ENCODE measurements around the gene CNOT3.
"Not testable (repeated sequence)": the region's sequence is repeated elsewhere in the genome, so short reads cannot be mapped to it uniquely, and the experiment has no call there.

CNOT3 gene

DNA sequence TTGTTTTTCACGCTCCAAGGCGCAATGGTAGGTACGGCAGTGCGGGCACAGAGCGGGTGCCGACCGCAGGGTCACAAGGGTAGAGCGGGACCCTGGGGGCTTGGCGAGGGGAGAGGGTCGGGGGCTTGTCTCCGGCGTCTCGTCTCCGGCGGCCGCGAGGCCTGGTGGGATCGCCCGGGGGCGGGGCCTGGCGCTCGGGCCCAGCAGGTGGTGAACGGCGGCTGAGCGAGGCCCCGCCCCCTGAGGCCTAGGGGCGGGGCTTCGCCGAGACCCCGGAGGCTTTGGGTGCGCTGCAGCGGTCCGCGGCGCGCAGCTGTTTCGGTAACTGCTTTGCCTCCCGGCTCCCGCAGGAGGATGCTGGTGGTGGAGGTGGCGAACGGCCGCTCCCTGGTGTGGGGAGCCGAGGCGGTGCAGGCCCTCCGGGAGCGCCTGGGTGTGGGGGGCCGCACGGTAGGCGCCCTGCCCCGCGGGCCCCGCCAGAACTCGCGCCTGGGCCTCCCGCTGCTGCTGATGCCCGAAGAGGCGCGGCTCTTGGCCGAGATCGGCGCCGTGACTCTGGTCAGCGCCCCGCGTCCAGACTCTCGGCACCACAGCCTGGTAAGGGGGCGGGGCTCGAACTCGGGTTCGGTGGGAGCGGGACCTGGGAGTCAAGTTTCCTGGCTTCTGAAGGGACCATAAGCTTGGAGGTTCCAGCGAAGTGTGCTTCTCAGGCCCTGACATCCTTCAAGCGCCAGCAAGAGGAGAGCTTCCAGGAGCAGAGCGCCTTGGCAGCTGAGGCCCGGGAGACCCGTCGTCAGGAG is 53.6 kb downstream of the CNOT3 start, which contains the start of gene TSEN34:
TSS of gene TSEN34 (plus strand) at position 298 of the 800 bp plus-strand sequence. CDS start at position 355, 57 bp downstream.
- DNase-seq (ENCODE audit: low spot score): no peak

- no peak for DNase-seq (ENCODE audit: low spot score)
Observed at GRCh38 chr19:54191811-54192453, 54.4 kb downstream of the CNOT3 start.

- DNase-seq (ENCODE audit: low spot score): no peak
Observed at GRCh38 chr19:54193011-54193410, 55.4 kb downstream of the CNOT3 start.

GRCh38 chr19:54194463-54194862 is 56.9 kb downstream of the CNOT3 start:
- not testable (repeated sequence) for DNase-seq (ENCODE audit: low spot score)

DNA sequence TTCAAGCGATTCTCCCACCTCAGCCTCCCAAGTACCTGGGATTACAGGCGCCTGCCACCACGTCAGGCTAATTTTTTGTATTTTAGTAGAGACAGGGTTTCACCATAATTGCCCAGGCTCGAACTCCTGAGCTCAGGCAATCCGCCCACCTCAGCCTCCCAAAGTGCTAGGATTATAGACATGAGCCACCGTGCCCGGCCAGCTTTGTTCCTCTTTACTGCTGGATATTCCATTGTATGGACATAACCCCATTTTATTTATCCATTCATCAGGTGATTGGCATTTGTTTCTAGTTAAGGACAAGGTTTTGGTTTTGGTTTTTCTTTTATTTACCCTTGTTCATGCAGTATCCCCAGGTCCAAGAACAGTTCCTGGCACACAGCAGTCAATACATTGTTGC is 59.0 kb downstream of the CNOT3 start:
- DNase-seq (ENCODE audit: low spot score): no peak

DNA sequence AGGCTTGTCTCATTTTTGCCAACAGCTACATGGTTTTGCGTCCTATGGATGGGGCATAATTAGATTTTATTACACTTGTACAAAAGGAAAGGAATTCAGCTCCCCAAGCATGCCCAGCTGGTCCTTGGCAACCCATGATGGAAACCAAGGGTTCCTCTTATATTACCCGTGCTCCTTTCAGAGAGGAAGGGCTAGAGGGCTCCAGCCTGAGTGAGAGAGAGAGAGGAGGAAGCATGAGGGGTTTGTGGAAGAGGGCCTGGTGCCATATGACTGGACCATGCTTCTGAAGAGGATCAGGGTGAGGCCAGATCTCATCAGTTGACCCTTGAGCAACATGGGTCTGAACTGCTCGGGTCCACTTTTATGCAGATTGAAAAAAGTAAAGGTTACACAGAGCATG is 59.6 kb downstream of the CNOT3 start:
- DNase-seq (ENCODE audit: low spot score): no peak

DNA sequence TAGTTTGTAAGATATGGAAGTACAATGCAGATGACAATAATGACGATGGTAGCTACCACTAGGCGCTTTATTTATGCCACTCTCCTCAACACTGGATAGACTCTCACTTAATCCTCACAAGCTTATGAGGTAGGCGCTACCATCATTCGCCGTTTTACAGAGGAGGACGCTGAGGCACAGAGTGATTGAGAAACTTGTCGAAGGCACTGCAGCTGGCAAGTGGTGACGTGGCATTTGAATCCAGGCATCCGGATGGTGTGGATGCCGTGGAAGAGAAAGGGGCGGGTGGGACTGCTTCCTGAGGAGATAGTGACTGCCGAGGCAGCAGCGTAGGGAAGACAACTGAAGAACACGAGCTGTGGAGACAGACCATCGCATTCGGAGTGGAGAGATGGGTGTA is 61.8 kb downstream of the CNOT3 start:
- no peak for DNase-seq (ENCODE audit: low spot score)

DNA sequence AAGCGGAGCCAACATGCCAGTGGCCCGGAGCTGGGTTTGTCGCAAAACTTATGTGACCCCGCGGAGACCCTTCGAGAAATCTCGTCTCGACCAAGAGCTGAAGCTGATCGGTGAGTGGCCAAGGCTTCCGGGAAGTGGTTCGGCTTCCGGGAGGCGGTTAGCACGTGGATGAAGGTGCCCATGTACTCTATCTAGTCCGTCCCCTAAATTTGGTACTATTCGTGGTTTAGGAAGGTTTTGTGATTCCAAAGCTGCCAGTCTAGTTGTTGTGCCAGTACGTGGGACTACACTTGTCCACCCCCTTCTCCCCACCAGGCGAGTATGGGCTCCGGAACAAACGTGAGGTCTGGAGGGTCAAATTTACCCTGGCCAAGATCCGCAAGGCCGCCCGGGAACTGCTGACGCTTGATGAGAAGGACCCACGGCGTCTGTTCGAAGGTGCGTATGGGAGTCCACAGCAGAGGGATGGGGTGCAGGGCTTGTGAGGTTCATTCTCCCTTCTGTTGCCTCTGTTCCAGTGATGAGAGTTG is 63.7 kb downstream of the CNOT3 start:
- no peak for DNase-seq (ENCODE audit: low spot score)

GRCh38 chr19:54201980-54202379 is 64.4 kb downstream of the CNOT3 start:
- no peak for DNase-seq (ENCODE audit: low spot score)

GRCh38 chr19:54203151-54203611 is 65.6 kb downstream of the CNOT3 start:
- no peak for DNase-seq (ENCODE audit: low spot score)

DNA sequence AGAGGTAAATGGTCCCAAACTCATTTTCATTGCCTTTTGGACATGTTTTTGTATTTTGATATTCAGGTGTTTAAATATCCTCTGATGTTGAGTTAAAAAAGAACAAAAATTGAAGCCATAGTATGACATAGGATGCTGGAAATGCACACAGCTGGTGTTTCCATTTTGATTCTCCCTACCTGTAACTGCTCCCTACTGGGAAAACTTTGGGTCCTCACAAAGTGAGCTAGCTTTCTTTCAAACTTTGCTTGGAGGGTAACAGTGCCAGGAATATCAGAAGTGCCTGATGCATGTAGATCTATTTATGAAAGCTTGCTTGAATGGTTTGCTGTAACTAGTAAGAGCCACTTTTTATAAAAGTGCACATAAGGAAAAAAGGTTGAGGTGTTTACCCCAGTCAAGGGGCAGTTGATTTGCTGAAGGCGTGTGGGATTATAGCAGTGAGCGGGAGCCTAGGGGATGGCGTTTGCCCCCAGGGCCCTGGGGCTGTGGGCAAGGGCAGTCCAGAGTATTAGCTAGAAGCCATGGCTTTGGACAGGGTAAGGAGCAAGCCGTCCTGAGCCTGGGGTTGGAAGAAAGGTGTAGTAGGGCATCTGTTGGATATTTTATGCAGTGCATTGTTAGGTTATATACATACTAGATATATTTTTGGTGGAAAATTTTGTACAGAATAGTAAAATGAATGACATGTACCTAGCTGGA is 67.4 kb downstream of the CNOT3 start:
- DNase-seq (ENCODE audit: low spot score): no peak

Measured in globus pallidus (tissue), 1 donor.